HG03139 (cell line): Measurements from ENCODE around the gene RBM4B.

Experiments used
- ATAC-seq: cut with Tn5 transposase; IDR thresholded peaks from one replicate; pipeline ENCODE4 v1.9.1; 2021; ENCODE audit not compliant: unreplicated experiment

The RBM4B gene

GRCh38 chr11:66707486-66707885, 29.8 kb upstream of the RBM4B start:
- no peak for ATAC-seq

- no peak for ATAC-seq
Measured at GRCh38 chr11:66706989-66707388, 29.3 kb upstream of the RBM4B start.

DNA sequence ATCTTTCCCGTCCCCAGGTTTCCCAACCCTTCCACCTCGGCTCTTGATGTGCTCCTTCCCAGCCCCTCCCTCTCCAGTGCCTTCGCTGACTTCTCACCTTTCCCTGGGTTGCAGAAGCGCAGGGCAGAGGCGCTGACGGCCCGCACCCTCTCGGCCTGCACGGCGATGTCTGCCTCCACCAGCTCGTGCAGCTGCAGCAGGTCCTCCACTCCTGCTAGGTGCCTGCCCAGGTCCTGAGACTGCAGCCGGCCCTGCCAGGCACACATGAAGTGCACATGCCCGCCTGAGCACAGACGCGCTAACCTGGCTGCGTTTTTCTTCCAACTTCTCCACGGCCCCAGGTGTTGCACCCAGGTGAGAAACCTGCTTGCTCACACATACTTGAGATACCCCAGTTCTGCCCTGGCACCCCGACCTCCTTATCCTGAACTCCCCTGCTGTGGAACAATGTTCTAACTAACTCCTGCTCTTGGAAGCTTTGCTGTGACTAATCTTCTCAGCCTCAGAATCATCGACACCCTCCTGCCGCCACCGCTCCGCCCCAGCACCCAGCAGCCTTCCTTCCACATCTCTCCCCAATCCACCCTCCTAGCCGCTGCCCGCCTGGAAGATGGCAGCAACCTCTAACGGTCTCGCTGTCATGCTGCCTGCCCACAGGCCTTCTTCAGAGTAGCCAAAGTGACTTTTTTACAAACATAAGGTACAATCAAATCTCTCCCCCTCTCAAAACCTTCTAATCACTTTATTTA, 28.1 kb upstream of the RBM4B start:
- no peak for ATAC-seq

DNA sequence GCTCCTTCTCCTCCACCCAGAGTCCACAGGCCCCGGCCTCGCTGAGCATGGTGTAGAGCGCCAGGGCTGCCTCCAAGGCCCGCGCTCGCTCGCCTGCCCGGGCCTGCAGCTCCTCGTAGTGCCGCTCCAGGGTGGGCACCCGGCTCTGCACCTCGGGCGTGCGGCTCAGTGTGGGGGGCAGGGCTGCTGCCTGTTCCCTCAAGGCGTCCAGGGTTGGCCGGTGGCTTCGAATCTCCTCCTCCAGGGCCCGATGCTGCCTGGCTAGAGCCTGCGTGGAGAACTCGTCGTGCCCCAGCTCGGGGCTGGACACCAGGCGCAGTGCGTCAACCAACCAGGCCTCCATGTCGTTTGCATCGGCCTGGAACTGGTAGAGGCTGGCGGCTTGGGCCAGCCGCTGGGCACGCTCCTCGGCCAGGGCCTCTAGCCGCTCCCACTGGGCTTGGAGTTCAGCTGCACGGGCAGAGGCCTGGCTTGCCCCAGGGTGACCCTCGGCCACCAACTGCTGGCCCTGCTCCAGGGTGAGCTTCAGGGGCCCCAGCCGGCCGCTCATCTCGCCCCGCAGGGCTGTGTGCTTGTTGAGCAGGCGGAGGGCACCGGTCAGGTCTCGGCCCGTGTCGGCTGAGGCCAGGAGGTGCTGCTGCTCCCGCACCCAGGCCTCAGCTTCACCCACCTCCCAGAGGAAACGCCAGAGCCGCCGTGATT, 27.1 kb upstream of the RBM4B start:
- ATAC-seq = no peak

GRCh38 chr11:66701432-66702240, 23.9 kb upstream of the RBM4B start:
- no peak for ATAC-seq

GRCh38 chr11:66700742-66701141, 23.1 kb upstream of the RBM4B start:
- ATAC-seq = no peak

- no peak for ATAC-seq
Measured at GRCh38 chr11:66700337-66700736, 22.6 kb upstream of the RBM4B start.

DNA sequence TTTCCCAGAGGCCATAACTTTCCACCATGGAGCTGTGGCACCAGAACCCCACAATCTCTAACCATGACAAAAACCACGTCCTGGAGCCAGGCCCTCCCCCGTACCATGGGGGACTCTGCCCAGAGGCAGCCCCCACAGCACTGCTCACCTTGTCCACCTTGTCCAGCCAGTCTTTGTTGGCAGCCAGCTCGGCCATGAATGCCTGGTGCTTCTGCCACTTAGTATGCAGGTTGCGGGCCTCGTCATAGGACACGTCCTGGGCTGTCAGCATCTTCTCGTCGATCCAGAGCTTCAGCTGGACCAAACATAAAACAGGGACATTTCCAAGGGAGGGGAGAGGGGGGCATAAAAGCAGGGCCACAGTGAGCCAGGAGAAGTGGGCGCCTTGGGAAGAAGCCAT, 20.8 kb upstream of the RBM4B start:
- no peak for ATAC-seq

- no peak for ATAC-seq
Measured at GRCh38 chr11:66697988-66698387, 20.3 kb upstream of the RBM4B start.

- ATAC-seq = no peak
Measured at GRCh38 chr11:66696146-66696545, 18.5 kb upstream of the RBM4B start.

- ATAC-seq = no peak
Measured at GRCh38 chr11:66694732-66695207, 17.1 kb upstream of the RBM4B start.

- no peak for ATAC-seq
Measured at GRCh38 chr11:66694056-66694410, 16.3 kb upstream of the RBM4B start.

DNA sequence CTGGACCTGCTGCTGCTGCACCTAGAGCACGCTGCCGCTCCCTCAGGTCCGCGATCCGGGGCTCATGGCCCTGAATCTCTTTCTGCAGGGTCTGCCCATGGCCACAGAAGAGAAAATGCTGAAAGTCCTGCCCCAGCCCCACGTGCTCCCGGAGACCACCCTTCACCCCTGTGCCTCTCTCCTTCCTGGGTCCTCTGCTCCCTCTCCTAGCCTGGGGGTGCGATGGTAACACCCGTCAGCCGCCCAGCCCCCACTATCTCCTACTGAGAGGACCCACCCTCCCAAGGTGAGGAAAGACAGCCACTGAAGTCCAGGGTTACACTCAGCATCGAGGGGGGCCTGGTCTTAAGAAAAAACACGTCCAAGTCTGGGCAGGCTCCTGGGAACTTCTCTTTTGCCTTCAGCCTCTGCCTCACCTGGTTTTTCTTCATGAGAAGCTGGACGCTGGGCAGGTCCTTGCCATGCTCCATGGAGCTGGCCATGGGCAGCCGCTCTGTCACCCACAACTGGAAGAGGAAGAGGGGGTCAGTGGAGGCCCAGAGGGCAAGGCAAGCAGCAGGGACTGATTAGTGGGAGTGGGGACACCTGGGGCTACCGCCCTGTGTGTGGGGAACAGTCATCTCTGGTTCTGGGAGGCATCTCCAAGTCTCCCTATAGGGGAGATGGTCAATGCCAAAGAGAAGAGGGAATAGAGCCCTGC, 15.8 kb upstream of the RBM4B start:
- no peak for ATAC-seq

- no peak for ATAC-seq
Measured at GRCh38 chr11:66692871-66693331, 15.2 kb upstream of the RBM4B start.

DNA sequence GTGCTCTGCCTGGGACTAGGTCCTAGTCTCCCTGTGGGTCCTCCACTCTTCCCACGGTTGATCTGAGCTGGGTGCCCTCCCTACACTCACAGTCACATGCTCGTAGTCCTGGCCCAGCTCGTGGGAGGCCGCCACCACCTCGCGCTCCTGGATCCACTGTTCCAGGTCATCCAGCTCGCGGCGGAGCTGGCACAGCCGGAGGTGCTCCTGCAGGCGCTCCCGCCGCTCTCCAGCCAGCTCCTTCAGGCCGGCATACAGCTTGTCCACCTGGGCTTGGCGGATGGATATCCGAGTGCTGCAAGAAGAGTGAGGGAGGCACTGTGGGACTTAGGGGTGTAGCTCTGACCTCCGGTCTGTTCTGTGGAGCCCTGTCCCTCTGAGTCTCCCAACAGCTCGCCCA, 14.8 kb upstream of the RBM4B start:
- ATAC-seq = no peak

GRCh38 chr11:66691311-66691980, 13.8 kb upstream of the RBM4B start:
- ATAC-seq = no peak

DNA sequence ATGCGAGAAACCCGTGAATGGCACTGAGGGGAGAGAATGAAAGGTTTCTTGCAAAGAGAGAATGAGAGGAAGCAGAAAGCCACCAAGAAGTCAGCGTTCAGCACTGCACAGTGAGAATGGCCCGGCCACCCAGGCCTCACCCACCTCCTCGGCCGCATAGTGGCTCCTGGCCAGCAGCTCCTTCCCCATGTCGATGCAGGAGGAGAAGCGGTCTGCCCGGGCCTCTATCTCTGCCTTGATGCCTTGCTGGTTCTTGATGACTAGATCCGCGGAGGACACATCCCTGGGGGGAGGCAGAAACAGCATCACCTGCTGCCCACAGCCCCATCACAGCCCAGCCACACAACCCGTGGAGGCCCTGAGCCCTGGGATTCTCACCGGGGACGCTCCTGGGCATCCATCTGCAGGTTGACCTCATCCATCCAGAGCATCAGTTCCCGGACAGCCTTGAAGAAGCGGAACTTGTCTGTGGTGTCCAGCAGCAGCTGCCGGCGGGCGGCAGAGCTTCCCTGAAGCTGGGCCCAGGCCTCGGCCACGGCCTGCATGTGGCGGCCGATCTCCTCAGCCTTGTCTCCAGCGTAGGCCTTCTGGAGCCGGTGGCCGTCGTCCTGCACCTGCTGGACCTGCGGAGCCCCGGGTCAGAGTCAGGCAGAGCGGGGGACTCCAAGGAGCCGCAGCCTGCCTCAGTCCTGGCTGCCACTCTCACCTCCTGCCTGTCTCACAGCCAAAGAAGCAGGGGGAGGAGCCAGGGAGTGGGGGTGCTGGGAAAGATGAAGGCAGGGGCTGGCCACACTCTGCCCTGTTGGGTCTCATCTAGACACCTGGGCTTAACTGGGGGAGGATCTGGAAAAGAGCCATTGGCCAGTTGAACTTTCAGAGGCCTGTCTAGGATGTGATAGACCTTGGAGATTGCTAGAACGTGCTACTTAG, 12.2 kb upstream of the RBM4B start:
- no peak for ATAC-seq

DNA sequence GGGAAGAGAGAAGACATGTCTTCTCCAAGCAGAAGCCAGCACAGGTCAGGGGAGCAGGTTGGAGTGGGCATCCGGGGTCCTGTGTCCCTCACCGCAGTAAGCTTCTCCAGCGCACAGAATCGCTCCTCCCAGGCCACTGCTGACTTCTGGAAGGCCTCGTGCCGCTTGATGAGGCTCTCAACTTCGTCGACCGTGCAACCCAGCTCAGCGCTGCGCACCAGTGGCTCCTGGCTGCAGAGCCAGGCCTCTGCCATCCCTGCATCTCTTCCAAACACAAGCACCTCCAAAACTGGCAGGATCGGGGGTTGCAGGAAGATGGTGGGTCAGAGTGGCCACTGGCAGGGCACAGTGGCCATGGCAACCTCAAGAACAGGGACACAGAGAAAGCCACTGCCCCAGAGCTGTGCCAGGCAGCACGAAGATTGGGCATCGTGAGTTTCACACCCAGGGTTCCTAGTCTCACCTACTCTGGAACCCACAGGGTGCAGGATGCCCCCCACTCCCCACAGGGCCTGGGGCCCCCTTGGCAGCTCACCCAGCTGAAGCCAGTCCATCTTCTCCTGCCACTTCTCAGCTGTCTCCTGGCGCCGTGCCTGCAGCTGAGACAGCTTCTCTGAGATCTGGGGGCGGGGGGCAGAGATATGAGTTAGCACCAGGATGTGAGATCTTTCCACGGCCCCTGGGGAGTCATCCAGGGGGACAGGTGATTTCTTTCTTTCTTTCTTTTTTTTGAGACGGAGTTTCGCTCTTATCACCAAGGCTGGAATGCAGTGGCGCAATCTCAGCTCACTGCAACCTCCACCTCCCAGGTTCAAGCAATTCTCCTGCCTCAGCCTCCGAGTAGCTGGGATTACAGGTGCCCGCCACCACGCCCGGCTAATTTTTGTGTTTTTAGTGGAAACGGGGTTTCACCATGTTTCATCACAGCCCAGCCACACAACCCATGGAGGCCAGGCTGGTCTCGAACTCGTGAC, 11.2 kb upstream of the RBM4B start:
- no peak for ATAC-seq
